Measurements from ENCODE around the gene IGSF9B. TPM values are rescaled to one million over a fixed set of nuclear protein-coding genes. Genes with fewer than 3 reads are reported as not detected.

The IGSF9B gene
- polyA plus RNA-seq, 3 donors, result 6.3 to 9.9 (median 8.4) TPM

GRCh38 chr11:133987171-133987570 is 30.4 kb upstream of the IGSF9B start:
- no peak for DNase-seq

- no peak for DNase-seq
These were observed 29.5 kb upstream of the IGSF9B start for GRCh38 chr11:133985981-133986944.

- DNase-seq, result no peak
These were observed 28.1 kb upstream of the IGSF9B start for GRCh38 chr11:133984828-133985227.

- DNase-seq, result no peak
These were observed 27.0 kb upstream of the IGSF9B start for GRCh38 chr11:133983660-133984316.

- DNase-seq, result no peak
These were observed 26.1 kb upstream of the IGSF9B start for GRCh38 chr11:133982876-133983275.

GRCh38 chr11:133982151-133982550 is 25.4 kb upstream of the IGSF9B start:
- DNase-seq, result no peak

- no peak for DNase-seq
These were observed 24.4 kb upstream of the IGSF9B start for GRCh38 chr11:133981156-133981555.

- no peak for DNase-seq
These were observed 23.9 kb upstream of the IGSF9B start for GRCh38 chr11:133980665-133981064.

- no peak for DNase-seq
These were observed 22.0 kb upstream of the IGSF9B start for GRCh38 chr11:133978794-133979193.

GRCh38 chr11:133977067-133977677 is 20.4 kb upstream of the IGSF9B start:
- no peak for DNase-seq

GRCh38 chr11:133975488-133975849 is 18.7 kb upstream of the IGSF9B start:
- no peak for DNase-seq

- DNase-seq, result no peak
These were observed 18.2 kb upstream of the IGSF9B start for GRCh38 chr11:133974836-133975487.

GRCh38 chr11:133971881-133972280 is 15.1 kb upstream of the IGSF9B start:
- DNase-seq, result no peak

- DNase-seq, result no peak
These were observed 12.3 kb upstream of the IGSF9B start for GRCh38 chr11:133969112-133969511.

- DNase-seq, result no peak
These were observed 11.5 kb upstream of the IGSF9B start for GRCh38 chr11:133968300-133968699.

- no peak for DNase-seq
These were observed 11.0 kb upstream of the IGSF9B start for GRCh38 chr11:133967599-133968238.

- DNase-seq, result no peak
These were observed 10.3 kb upstream of the IGSF9B start for GRCh38 chr11:133966921-133967598.

GRCh38 chr11:133966172-133966651 is 9.4 kb upstream of the IGSF9B start:
- DNase-seq, result no peak

GRCh38 chr11:133965031-133965601 is 8.3 kb upstream of the IGSF9B start:
- no peak for DNase-seq

GRCh38 chr11:133964356-133964755 is 7.6 kb upstream of the IGSF9B start:
- DNase-seq, result no peak

- DNase-seq, result no peak
These were observed 5.1 kb upstream of the IGSF9B start for GRCh38 chr11:133961890-133962289.
